Naive thymus-derived CD4-positive, alpha-beta T cell (primary cell): ENCODE data around the gene AUNIP. TPM values are rescaled to one million over a fixed set of nuclear protein-coding genes. Genes with fewer than 3 reads are reported as not detected.

Experiments
- ATAC-seq: fragments of 150-1000 bp; cut with Tn5 transposase; 2 replicates; pipeline ENCODE4 v1.10.0; 2021; ENCODE audit warnings: mild to moderate bottlenecking, moderate library complexity
- CTCF ChIA-PET: fragments of 350-600 bp; sonication (Branson Sonifier 250); formaldehyde crosslinking; loops from one replicate; lab custom pipeline; 2021; ENCODE audit warnings: antibody characterized with exemption; lab: Charles Lee
- POLR2A ChIA-PET: fragments of 350-600 bp; sonication (Branson Sonifier 250); formaldehyde crosslinking; loops from one replicate; lab custom pipeline; 2021; ENCODE audit warnings: antibody characterized with exemption, inconsistent platforms; lab: Charles Lee
- DNase-seq, 9 donors: peaks; one replicate each; pipeline versions ENCODE4 v3.0.0 to v3.0.0-alpha.2; 2020 to 2022; ENCODE audit warnings: mixed read lengths in 1 of 9
- H3K27ac ChIP-seq: one replicate; pipeline ENCODE4 v1.7.0; 2013; ENCODE audit warnings: mild to moderate bottlenecking, low read depth, low read length, moderate library complexity
- H3K27me3 ChIP-seq, 2 donors: one replicate each; pipeline ENCODE4 v1.7.0; 2013; ENCODE audit warnings: low read length in 2 of 2, mild to moderate bottlenecking in 2 of 2, moderate library complexity in 2 of 2; ENCODE audit not compliant: control insufficient read depth in 2 of 2, insufficient read depth in 2 of 2
- H3K36me3 ChIP-seq, 3 experiments: 1 replicate in 2 of 3; 2 replicates in 1 of 3; pipeline ENCODE4 v1.7.0; 2013; ENCODE audit warnings: low read length in 3 of 3, mild to moderate bottlenecking in 3 of 3, moderate library complexity in 1 of 3; ENCODE audit not compliant: insufficient read depth in 3 of 3, control insufficient read depth in 2 of 3
- H3K4me1 ChIP-seq, 2 donors: one replicate each; pipeline ENCODE4 v1.7.0; 2013; ENCODE audit warnings: low read length in 2 of 2, mild to moderate bottlenecking in 2 of 2, moderate library complexity in 1 of 2; ENCODE audit not compliant: control insufficient read depth in 2 of 2, insufficient read depth in 2 of 2
- H3K4me3 ChIP-seq: 2 replicates; pipeline ENCODE4 v1.7.0; 2013; ENCODE audit warnings: mild to moderate bottlenecking, low read length
- H3K9me3 ChIP-seq, 3 experiments: 1 replicate in 2 of 3; 2 replicates in 1 of 3; pipeline ENCODE4 v1.7.0; 2013; ENCODE audit warnings: low read length in 3 of 3; ENCODE audit not compliant: control insufficient read depth in 2 of 3
- H3K27ac Mint-ChIP-seq, 9 donors: one replicate each; pipeline ENCODE4 v1.8.0; 2020 to 2022; ENCODE audit warnings: mixed read lengths in 9 of 9, mild to moderate bottlenecking in 8 of 9, moderate library complexity in 5 of 9, inconsistent platforms in 2 of 9
- H3K27me3 Mint-ChIP-seq, 5 donors: one replicate each; pipeline ENCODE4 v1.8.0; 2021 to 2022; ENCODE audit warnings: mixed read lengths in 5 of 5, mild to moderate bottlenecking in 1 of 5
- H3K36me3 Mint-ChIP-seq, 5 donors: one replicate each; pipeline ENCODE4 v1.8.0; 2020 to 2022; ENCODE audit warnings: mixed read lengths in 5 of 5, mild to moderate bottlenecking in 3 of 5, inconsistent platforms in 1 of 5
- H3K4me1 Mint-ChIP-seq, 7 donors: one replicate each; pipeline ENCODE4 v1.8.0; 2020 to 2022; ENCODE audit warnings: mixed read lengths in 7 of 7, mild to moderate bottlenecking in 3 of 7, inconsistent platforms in 1 of 7
- H3K4me3 Mint-ChIP-seq, 10 donors: one replicate each; pipeline ENCODE4 v1.8.0; 2020 to 2022; ENCODE audit warnings: mild to moderate bottlenecking in 10 of 10, mixed read lengths in 10 of 10, moderate library complexity in 6 of 10, inconsistent platforms in 2 of 10
- H3K9me3 Mint-ChIP-seq, 11 donors: one replicate each; pipeline ENCODE4 v1.8.0; 2020 to 2022; ENCODE audit warnings: mixed read lengths in 11 of 11, mild to moderate bottlenecking in 4 of 11, inconsistent platforms in 1 of 11, moderate library complexity in 1 of 11
- intact Hi-C, 2 donors: fragments of 100-400 bp; cut with micrococcal nuclease; formaldehyde crosslinking; loops; one replicate each; pipeline ENCODE4 v1.15.1; 2023
- polyA plus RNA-seq, 2 donors: library from polyadenylated mRNA; unstranded; fragments of 300-500 nt; fragmentation: Illumina TruSeq; gene quantifications; one replicate each; pipeline ENCODE4 v1.2.3, GENCODE V29; 2021
- total RNA-seq, 6 experiments: library from RNA in 5 of 6; stranded (reverse) in 5 of 6; gene quantifications; 1 replicate in 5 of 6; 2 replicates in 1 of 6; pipeline ENCODE4 v1.2.3 and lab custom pipeline; 2021 to 2026

The AUNIP gene
- total and polyA plus RNA-seq, 7 experiments from 2014 or later: 0.83 to 4.3 TPM; not detected in 5

DNA sequence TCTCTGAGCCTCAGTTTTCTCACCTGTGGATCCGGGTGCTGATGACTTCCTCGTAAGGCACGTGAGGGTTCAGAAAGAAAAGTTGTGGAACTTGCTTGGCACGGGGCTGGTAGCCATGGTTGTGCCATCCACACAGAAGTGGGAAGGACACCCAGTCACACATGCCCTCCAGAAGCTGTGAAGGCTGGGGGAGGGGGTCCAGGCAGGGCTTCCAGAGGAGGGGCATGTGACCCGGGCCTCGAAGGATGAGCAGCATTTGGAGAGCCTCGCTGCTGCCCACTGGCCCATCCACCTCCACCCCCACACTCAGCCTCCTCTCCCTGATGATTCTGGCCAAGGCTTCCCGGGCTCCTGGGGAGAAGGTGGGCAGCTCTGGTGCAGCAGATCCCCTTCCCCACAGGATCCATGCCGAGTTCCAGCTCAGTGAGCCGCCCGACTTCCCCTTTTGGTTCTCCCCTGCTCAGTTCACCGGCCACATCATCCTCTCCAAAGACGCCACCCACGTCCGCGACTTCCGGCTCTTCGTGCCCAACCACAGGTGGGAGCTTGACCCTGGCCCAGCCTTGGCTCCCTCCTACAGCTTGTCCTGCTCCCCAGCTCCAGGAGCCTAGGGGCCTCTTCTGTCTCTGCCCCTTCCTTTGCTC lies 49.9 kb downstream of the AUNIP start:
- H3K27ac ChIP-seq: no peak overlapping the region
- Mint-ChIP-seq H3K36me3 (peaks cover 0 to 32% (median 0%) of the 10 kb centered on the region in 5 donors), H3K4me1 (peaks cover 3 to 22% (median 15%) of the 10 kb centered on the region in 7 donors), H3K9me3 (no peaks in the 10 kb centered on the region), H3K27ac (peak overlapping the region in 1 of 9 donors; percentile 30), H3K4me3 (no peak overlapping the region), H3K27me3 (no peaks in the 10 kb centered on the region)
- CTCF ChIA-PET: interaction anchor here (0.6 to 8.7 kb wide), 13 partner anchors 9 to 568 kb away, joined by 3 to 106 read pairs (median 4); partner anchors contain the start of gene MTFR1L
- peaks cover 0 to 7% of the 10 kb centered on the region in 2 donors for H3K4me1 ChIP-seq
- H3K36me3 ChIP-seq: peaks cover 0 to 73% (median 0%) of the 10 kb centered on the region in 3 experiments
- intact Hi-C loops: no loop called here
- no peak overlapping the region for H3K4me3 ChIP-seq
- H3K27me3 ChIP-seq: no peaks in the 10 kb centered on the region
- H3K9me3 ChIP-seq: no peaks in the 10 kb centered on the region
- DNase-seq (no peak), ATAC-seq (no peak)
- POLR2A ChIA-PET: interaction anchor here (0.7 to 2.1 kb wide), 5 partner anchors 10 to 243 kb away, joined by 3 to 6 read pairs (median 4); partner anchors contain the start of gene MTFR1L

DNA sequence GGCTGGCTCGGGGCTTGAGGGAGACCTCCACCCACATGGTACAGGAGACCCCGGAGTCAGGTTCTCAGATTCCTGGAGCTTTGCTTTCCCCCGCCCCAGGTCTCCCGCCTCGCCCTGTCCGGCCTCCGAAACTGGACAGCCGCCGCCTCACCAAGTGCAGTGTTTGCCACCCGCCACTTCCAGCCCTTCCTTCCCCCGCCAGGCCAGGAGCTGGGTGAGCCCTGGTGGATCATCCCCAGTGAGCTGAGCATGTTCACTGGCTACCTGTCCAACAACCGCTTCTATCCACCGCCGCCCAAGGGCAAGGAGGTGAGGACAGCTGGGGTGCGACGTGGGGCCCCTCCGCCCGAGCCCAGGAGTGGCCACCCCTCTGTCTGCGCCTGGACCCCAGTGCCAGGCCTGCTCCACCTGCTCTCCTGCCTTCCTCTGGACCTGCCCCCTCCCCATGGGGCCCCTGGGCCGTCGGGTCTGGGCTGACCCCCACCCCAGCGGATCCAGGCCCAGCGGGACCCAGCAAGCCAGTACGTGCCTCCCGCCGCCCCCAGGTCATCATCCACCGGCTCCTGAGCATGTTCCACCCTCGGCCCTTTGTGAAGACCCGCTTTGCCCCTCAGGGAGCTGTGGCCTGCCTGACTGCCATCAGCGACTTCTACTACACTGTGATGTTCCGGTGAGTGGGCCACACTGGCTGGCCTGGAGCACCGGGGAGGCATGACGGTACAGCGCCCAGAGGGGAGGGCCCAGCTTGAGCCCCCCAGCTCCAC lies 50.6 kb downstream of the AUNIP start:
- peaks cover 0 to 7% of the 10 kb centered on the region in 2 donors for H3K4me1 ChIP-seq
- Mint-ChIP-seq H3K4me1 (peaks cover 3 to 29% (median 22%) of the 10 kb centered on the region in 7 donors), H3K9me3 (no peaks in the 10 kb centered on the region), H3K27me3 (peaks cover 0 to 5% (median 0%) of the 10 kb centered on the region in 5 donors), H3K4me3 (no peak overlapping the region), H3K27ac (peak overlapping the region in 1 of 9 donors; percentile 72), H3K36me3 (peaks cover 0 to 32% (median 0%) of the 10 kb centered on the region in 5 donors)
- H3K4me3 ChIP-seq: no peak overlapping the region
- no peaks in the 10 kb centered on the region for H3K27me3 ChIP-seq
- DNase-seq (no peak), ATAC-seq (no peak)
- no peaks in the 10 kb centered on the region for H3K9me3 ChIP-seq
- H3K27ac ChIP-seq: no peak overlapping the region
- peaks cover 0 to 66% (median 0%) of the 10 kb centered on the region in 3 experiments for H3K36me3 ChIP-seq
- intact Hi-C loops: no loop called here
- ChIA-PET POLR2A (interaction anchor here (0.7 to 2.1 kb wide), 4 partner anchors 137 to 243 kb away, joined by 3 to 5 read pairs (median 4); no protein-coding TSS in a partner anchor), CTCF (interaction anchor here (0.6 to 8.7 kb wide), 10 partner anchors 10 to 303 kb away, joined by 3 to 106 read pairs (median 4); no protein-coding TSS in a partner anchor)

DNA sequence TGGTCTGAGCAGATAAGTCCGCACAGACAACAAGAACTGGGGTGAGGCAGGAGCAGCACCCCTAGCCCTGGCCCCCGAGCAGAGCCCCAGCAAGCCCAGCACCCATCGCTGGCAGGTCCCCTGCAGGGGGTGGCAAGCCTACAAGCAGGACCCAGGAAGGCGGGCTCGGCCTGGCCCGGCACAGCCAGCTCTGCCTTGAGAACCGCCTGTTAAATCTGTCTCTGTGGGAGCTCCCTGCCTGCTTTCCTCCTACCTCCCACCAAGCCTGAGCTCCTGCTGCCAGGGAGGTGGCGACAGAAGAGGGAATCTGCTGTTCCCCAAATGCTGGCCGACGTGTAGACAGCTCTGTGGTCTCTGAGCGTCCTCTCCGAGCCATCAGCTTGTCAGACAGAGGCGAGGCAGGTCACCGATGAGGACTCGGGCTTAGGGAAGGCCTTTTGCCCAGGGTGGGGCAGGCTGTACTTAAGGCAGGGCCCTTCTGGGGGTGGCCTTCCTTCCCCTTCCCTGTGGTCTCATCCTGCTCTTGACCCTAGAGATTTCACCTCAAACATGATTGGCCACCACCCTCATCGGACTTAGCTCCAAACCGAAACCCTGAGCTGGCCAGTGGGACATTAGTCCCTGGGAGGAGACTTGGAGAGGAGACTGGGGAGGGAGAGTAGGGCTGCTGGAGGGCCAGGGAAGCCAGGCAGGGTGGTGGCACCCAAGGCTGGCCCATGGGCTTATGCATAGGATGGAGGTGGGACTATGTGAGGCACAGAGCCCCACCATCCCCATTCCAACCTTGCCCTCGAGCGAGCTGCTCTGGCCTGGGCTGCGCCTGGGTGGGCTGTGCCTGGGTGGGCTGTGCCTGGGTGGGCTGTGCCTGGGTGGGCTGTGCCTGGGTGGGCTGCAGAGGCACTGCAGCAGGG lies 51.5 kb downstream of the AUNIP start:
- H3K9me3 ChIP-seq: no peaks in the 10 kb centered on the region
- no peak overlapping the region for H3K27ac ChIP-seq
- intact Hi-C loops: no loop called here
- CTCF ChIA-PET: interaction anchor here (0.6 to 8.7 kb wide), 5 partner anchors 151 to 302 kb away, joined by 3 to 106 read pairs (median 3); no protein-coding TSS in a partner anchor
- ATAC-seq (no peak), DNase-seq (no peak)
- POLR2A ChIA-PET: interaction anchor here (0.6 to 2.1 kb wide), 4 partner anchors 175 to 242 kb away, joined by 3 to 5 read pairs (median 4); no protein-coding TSS in a partner anchor
- Mint-ChIP-seq H3K9me3 (no peaks in the 10 kb centered on the region), H3K27ac (peak overlapping the region in 2 of 9 donors; percentile 14 to 54), H3K27me3 (peaks cover 0 to 9% (median 0%) of the 10 kb centered on the region in 5 donors), H3K4me1 (peaks cover 8 to 35% (median 28%) of the 10 kb centered on the region in 7 donors), H3K36me3 (peaks cover 0 to 28% (median 3%) of the 10 kb centered on the region in 5 donors), H3K4me3 (no peak overlapping the region)
- no peak overlapping the region for H3K4me3 ChIP-seq
- H3K27me3 ChIP-seq: no peaks in the 10 kb centered on the region
- H3K36me3 ChIP-seq: peaks cover 0 to 58% (median 0%) of the 10 kb centered on the region in 3 experiments
- peaks cover 0 to 13% of the 10 kb centered on the region in 2 donors for H3K4me1 ChIP-seq

DNA sequence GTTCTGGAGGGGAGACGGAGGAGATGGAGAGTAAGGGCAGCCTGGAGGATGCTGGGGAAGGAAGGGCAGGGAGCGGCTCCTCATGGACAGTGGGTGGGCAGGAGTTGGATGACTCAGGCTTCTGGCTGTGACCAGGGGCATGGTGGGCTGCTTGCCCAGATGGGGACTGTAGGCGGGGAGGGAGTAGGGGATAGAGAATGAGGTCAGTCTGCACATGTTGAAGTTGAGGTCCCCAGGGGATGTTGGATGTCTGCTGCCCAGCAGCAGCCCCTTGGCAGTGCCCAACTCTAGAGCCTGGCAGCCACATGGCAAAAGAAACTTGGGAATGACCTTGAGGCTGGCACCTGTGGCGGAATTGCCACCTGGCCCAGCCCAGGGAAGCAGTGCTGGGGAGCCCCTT lies 52.8 kb downstream of the AUNIP start:
- Histone ChIP-seq H3K9me3 (no peaks in the 10 kb centered on the region), H3K27ac (no peak overlapping the region), H3K4me3 (no peak overlapping the region), H3K4me1 (peaks cover 0 to 21% of the 10 kb centered on the region in 2 donors), H3K36me3 (peaks cover 0 to 56% (median 0%) of the 10 kb centered on the region in 3 experiments), H3K27me3 (no peaks in the 10 kb centered on the region)
- intact Hi-C loops: no loop called here
- peaks cover 0 to 25% (median 4%) of the 10 kb centered on the region in 5 donors for H3K36me3 Mint-ChIP-seq
- no peaks in the 10 kb centered on the region for H3K9me3 Mint-ChIP-seq
- POLR2A ChIA-PET: interaction anchor here (0.9 kb wide), 1 partner anchor 31 kb away, joined by 3 read pairs; no protein-coding TSS in a partner anchor
- no peak for ATAC-seq
- peaks cover 17 to 48% (median 40%) of the 10 kb centered on the region in 7 donors for H3K4me1 Mint-ChIP-seq
- peak overlapping the region in 2 of 9 donors; percentile 63 to 83 for H3K27ac Mint-ChIP-seq
- H3K4me3 Mint-ChIP-seq: no peak overlapping the region
- no peak for DNase-seq
- CTCF ChIA-PET: interaction anchor here (0.6 to 8.7 kb wide), 2 partner anchors 196 to 923 kb away, joined by 3 to 106 read pairs; no protein-coding TSS in a partner anchor
- H3K27me3 Mint-ChIP-seq: peaks cover 0 to 20% (median 0%) of the 10 kb centered on the region in 5 donors

DNA sequence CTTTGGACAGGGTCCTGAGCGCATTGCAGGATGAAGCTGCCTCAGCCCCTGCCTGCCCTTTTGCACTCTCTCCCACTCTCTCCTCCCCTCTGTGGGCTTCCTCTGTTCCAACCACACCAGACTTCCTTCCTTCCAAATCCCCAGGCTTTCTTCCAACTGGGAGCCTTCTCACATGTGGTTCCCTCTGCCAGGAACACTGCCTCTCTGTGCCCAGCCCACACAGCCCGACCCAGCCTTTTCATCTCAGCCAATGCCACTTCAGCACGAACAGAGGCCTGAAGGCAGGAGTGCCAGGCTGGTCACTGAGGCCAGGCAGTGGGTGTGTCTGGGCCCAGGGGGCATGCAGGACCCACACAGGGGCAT lies 53.4 kb downstream of the AUNIP start:
- ChIA-PET CTCF (interaction anchor here (8.7 kb wide), 1 partner anchor 195 kb away, joined by 106 read pairs; no protein-coding TSS in a partner anchor), POLR2A (interaction anchor here (1.0 kb wide), 1 partner anchor 233 kb away, joined by 3 read pairs; no protein-coding TSS in a partner anchor)
- peaks cover 5 to 24% of the 10 kb centered on the region in 2 donors for H3K4me1 ChIP-seq
- H3K4me1 Mint-ChIP-seq: peaks cover 15 to 49% (median 44%) of the 10 kb centered on the region in 7 donors
- H3K9me3 ChIP-seq: no peaks in the 10 kb centered on the region
- H3K27ac Mint-ChIP-seq: peak overlapping the region in 1 of 9 donors; percentile 12
- H3K27me3 ChIP-seq: no peaks in the 10 kb centered on the region
- DNase-seq: no peak
- peaks cover 0 to 54% (median 0%) of the 10 kb centered on the region in 3 experiments for H3K36me3 ChIP-seq
- peaks cover 0 to 25% (median 4%) of the 10 kb centered on the region in 5 donors for H3K36me3 Mint-ChIP-seq
- no peak for ATAC-seq
- H3K9me3 Mint-ChIP-seq: no peaks in the 10 kb centered on the region
- H3K4me3 ChIP-seq: no peak overlapping the region
- no peak overlapping the region for H3K27ac ChIP-seq
- intact Hi-C loops: no loop called here
- no peak overlapping the region for H3K4me3 Mint-ChIP-seq
- H3K27me3 Mint-ChIP-seq: peaks cover 0 to 23% (median 0%) of the 10 kb centered on the region in 5 donors
